ENCODE data around the gene LRRTM4. TPM values are rescaled to one million over a fixed set of nuclear protein-coding genes. Genes with fewer than 3 reads are reported as not detected.

The LRRTM4 gene
- total and polyA plus RNA-seq, 10 of the 15 experiments (the other 5 are each of a cell fraction or from before 2014, with no cell fraction given): 0.01 to 1.0 TPM; not detected in 8

DNA sequence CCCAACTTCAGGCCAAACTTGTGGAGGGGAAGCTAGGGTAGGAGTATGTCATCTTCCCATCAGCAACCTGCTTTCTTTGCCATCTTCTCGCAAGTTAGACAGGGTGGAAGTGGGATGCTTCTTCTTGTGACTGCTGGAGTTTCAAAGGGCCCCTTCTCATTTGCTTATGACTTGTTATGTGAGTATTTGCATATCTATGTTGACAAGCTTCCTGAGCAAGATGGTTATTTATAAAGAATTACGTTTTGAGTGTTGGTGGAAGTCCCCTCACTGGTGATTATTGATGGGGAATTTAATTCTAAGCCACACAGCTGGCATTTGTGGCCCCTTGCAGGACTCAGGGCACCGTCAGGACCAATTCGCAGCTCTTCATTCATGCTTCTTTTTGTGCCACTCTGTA, 791.0 kb downstream of the LRRTM4 start:
- no peaks in the 10 kb centered on the region for H4K20me1 ChIP-seq (ENCODE audit: control insufficient read depth, insufficient read depth)
- no peaks in the 10 kb centered on the region for H3K79me2 ChIP-seq (ENCODE audit: control insufficient read depth, insufficient read depth, low read length)
- peak overlapping the region; percentile 42; the same call in 1 of the 2 replicates for H3K4me2 ChIP-seq (ENCODE audit: control insufficient read depth, insufficient read depth)
- H3K9ac ChIP-seq (ENCODE audit: control insufficient read depth, insufficient read depth, low read length): no peak overlapping the region
- H3K4me3 ChIP-seq: no peak overlapping the region
- TF ChIP-seq, protein P1, sequence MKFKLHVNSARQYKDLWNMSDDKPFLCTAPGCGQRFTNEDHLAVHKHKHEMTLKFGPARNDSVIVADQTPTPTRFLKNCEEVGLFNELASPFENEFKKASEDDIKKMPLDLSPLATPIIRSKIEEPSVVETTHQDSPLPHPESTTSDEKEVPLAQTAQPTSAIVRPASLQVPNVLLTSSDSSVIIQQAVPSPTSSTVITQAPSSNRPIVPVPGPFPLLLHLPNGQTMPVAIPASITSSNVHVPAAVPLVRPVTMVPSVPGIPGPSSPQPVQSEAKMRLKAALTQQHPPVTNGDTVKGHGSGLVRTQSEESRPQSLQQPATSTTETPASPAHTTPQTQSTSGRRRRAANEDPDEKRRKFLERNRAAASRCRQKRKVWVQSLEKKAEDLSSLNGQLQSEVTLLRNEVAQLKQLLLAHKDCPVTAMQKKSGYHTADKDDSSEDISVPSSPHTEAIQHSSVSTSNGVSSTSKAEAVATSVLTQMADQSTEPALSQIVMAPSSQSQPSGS (IDR thresholded peaks at IDR 0.05; ENCODE audit: low read length): 0 out of 2 replicates have a peak, but pooled peaks have one; percentile 24
- TF ChIP-seq, protein P2, sequence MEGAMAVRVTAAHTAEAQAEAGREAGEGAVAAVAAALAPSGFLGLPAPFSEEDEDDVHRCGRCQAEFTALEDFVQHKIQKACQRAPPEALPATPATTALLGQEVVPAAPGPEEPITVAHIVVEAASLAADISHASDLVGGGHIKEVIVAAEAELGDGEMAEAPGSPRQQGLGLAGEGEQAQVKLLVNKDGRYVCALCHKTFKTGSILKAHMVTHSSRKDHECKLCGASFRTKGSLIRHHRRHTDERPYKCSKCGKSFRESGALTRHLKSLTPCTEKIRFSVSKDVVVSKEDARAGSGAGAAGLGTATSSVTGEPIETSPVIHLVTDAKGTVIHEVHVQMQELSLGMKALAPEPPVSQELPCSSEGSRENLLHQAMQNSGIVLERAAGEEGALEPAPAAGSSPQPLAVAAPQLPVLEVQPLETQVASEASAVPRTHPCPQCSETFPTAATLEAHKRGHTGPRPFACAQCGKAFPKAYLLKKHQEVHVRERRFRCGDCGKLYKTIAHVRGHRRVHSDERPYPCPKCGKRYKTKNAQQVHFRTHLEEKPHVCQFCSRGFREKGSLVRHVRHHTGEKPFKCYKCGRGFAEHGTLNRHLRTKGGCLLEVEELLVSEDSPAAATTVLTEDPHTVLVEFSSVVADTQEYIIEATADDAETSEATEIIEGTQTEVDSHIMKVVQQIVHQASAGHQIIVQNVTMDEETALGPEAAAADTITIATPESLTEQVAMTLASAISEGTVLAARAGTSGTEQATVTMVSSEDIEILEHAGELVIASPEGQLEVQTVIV (IDR thresholded peaks at IDR 0.05; ENCODE audit: borderline replicate concordance, partially characterized antibody): no peak
- DNase-seq (ENCODE audit: low read depth, low spot score) (no peak), FAIRE-seq (no peak), ATAC-seq (peak; percentile 71)
- in situ Hi-C loops (cut with MboI): no loop called here
- ChIA-PET POLR2A (no interaction called here), SMC1A (ENCODE audit: uncharacterized antibody, unreplicated experiment) (no interaction called here), CTCF (no interaction called here), RAD21 (ENCODE audit: unreplicated experiment) (interaction anchor here (0.6 kb wide), 2 partner anchors 45 to 935 kb away, joined by 3 read pairs; no protein-coding TSS in a partner anchor)
- H2AFZ ChIP-seq (ENCODE audit: control insufficient read depth, low read depth, low read length): no peak overlapping the region
- BruUV-seq (replicated peaks): no TSS peak
- intact Hi-C loops (cut with micrococcal nuclease; ENCODE audit: unreplicated experiment): no loop called here
- no peaks in the 10 kb centered on the region for H3K27me3 ChIP-seq (replicated peaks in 1 of 2; ENCODE audit: control insufficient read depth in 2 of 2, insufficient read depth in 2 of 2, low read length in 1 of 2)
- H3K27ac ChIP-seq (ENCODE audit: control insufficient read depth, insufficient read depth): no peak overlapping the region
- H3K9me3 ChIP-seq (replicated peaks; ENCODE audit: control insufficient read depth, insufficient read depth, low read length): no peaks in the 10 kb centered on the region
- no peaks in the 10 kb centered on the region for H3K36me3 ChIP-seq (ENCODE audit: control insufficient read depth in 2 of 2, insufficient read depth in 2 of 2, low read length in 1 of 2)
- WGBS (ENCODE audit: insufficient coverage, insufficient replicate concordance, low lambda C conversion rate, missing lambda C conversion rate): 10% methylated on average over 4 of the region's 4 CpGs
- H3K4me1 ChIP-seq (ENCODE audit: control insufficient read depth, insufficient read depth, low read length): no peaks in the 10 kb centered on the region

DNA sequence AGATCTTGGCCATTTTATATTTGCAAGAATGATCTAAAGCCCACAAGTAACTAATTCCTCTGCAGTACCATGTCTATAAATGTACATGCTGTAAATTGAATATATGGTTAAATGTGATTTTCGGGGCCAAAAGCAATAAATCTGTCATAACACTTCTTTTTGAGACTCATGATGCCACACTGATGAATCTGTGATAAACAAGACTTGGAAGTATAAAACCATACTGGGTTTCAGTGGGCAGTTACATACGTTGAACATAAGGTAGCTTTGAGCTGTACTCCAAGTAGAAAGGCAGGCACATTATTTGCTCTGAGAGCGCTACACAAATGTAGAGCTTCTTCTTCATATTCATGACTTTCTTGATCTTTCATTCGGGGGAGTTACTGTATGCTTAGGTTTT, 792.2 kb downstream of the LRRTM4 start:
- H3K9me3 ChIP-seq (replicated peaks; ENCODE audit: control insufficient read depth, insufficient read depth, low read length): no peaks in the 10 kb centered on the region
- in situ Hi-C loops (cut with MboI): no loop called here
- POLR2A ChIA-PET: no interaction called here
- CTCF ChIA-PET: no interaction called here
- no peaks in the 10 kb centered on the region for H4K20me1 ChIP-seq (ENCODE audit: control insufficient read depth, insufficient read depth)
- H3K36me3 ChIP-seq (ENCODE audit: control insufficient read depth in 2 of 2, insufficient read depth in 2 of 2, low read length in 1 of 2): no peaks in the 10 kb centered on the region
- no peak overlapping the region for H3K4me2 ChIP-seq (ENCODE audit: control insufficient read depth, insufficient read depth)
- H3K27ac ChIP-seq (ENCODE audit: control insufficient read depth, insufficient read depth): no peak overlapping the region
- no peak overlapping the region for H3K9ac ChIP-seq (ENCODE audit: control insufficient read depth, insufficient read depth, low read length)
- no peak overlapping the region for H2AFZ ChIP-seq (ENCODE audit: control insufficient read depth, low read depth, low read length)
- DNase-seq (ENCODE audit: low read depth, low spot score) (no peak), ATAC-seq (no peak), FAIRE-seq (no peak)
- SMC1A ChIA-PET (ENCODE audit: uncharacterized antibody, unreplicated experiment): no interaction called here
- no peaks in the 10 kb centered on the region for H3K4me1 ChIP-seq (ENCODE audit: control insufficient read depth, insufficient read depth, low read length)
- WGBS (ENCODE audit: insufficient coverage, insufficient replicate concordance, low lambda C conversion rate, missing lambda C conversion rate): 6% methylated on average over 4 of the region's 4 CpGs
- no peaks in the 10 kb centered on the region for H3K27me3 ChIP-seq (replicated peaks in 1 of 2; ENCODE audit: control insufficient read depth in 2 of 2, insufficient read depth in 2 of 2, low read length in 1 of 2)
- TF ChIP-seq TCF3 (IDR thresholded peaks at IDR 0.05; ENCODE audit: borderline replicate concordance, insufficient read depth, low read depth, low read length): no peak
- TF ChIP-seq HDAC2 (IDR thresholded peaks at IDR 0.05): no peak
- no peak for TF ChIP-seq RAD51 (IDR thresholded peaks at IDR 0.05)
- no peak for TF ChIP-seq JUNB (IDR thresholded peaks at IDR 0.05)
- no peak for TF ChIP-seq BMI1 (IDR thresholded peaks at IDR 0.05; ENCODE audit: borderline replicate concordance)
- TF ChIP-seq TAF1 (IDR thresholded peaks at IDR 0.05; ENCODE audit: borderline replicate concordance, low read depth, low read length): no peak
- TF ChIP-seq SIN3A (IDR thresholded peaks at IDR 0.05; ENCODE audit: low read depth, low read length): no peak
- no peak for TF ChIP-seq SMAD1 (IDR thresholded peaks at IDR 0.05; ENCODE audit: low read depth, partially characterized antibody)
- H3K4me3 ChIP-seq: no peak overlapping the region
- no peaks in the 10 kb centered on the region for H3K79me2 ChIP-seq (ENCODE audit: control insufficient read depth, insufficient read depth, low read length)
- RAD21 ChIA-PET (ENCODE audit: unreplicated experiment): no interaction called here
- intact Hi-C loops (cut with micrococcal nuclease; ENCODE audit: unreplicated experiment): no loop called here
- no TSS peak for BruUV-seq (replicated peaks)

Measured in GM12878 (cell line).